ENCODE data around the gene KIAA0232.

KIAA0232 gene

GRCh38 chr4:6929812-6930464 lies 147.4 kb downstream of the KIAA0232 start:
- H3K27ac ChIP-seq (ENCODE audit: poor library complexity, severe bottlenecking) = no peak overlapping the region

GRCh38 chr4:6932475-6932874 lies 149.9 kb downstream of the KIAA0232 start:
- H3K27ac ChIP-seq (ENCODE audit: poor library complexity, severe bottlenecking) = no peak overlapping the region
- no peaks in the 10 kb centered on the region for H3K9me3 ChIP-seq (ENCODE audit: severe bottlenecking)
- ATAC-seq (ENCODE audit: low read depth) (no peak), DNase-seq (ENCODE audit: low spot score) (no peak)
- H3K36me3 ChIP-seq (ENCODE audit: low read depth) = no peaks in the 10 kb centered on the region; the same call in 1 of the 2 replicates
- no peaks in the 10 kb centered on the region for H3K4me1 ChIP-seq (ENCODE audit: insufficient read depth, poor library complexity, severe bottlenecking)
- H3K4me3 ChIP-seq (ENCODE audit: severe bottlenecking) = no peak overlapping the region
- no peak for TF ChIP-seq CTCF (IDR thresholded peaks at IDR 0.05; ENCODE audit: poor library complexity, severe bottlenecking)
- H3K27me3 ChIP-seq (ENCODE audit: insufficient read depth, poor library complexity, severe bottlenecking) = no peaks in the 10 kb centered on the region

More at GRCh38 chr4:6929812-6930464, 147.4 kb downstream of the KIAA0232 start:
- Histone ChIP-seq H3K36me3 (ENCODE audit: low read depth) (no peaks in the 10 kb centered on the region), H3K27me3 (ENCODE audit: insufficient read depth, poor library complexity, severe bottlenecking) (no peaks in the 10 kb centered on the region), H3K4me1 (ENCODE audit: insufficient read depth, poor library complexity, severe bottlenecking) (no peaks in the 10 kb centered on the region), H3K9me3 (ENCODE audit: severe bottlenecking) (no peaks in the 10 kb centered on the region), H3K4me3 (ENCODE audit: severe bottlenecking) (no peak overlapping the region)
- ATAC-seq (ENCODE audit: low read depth) (no peak), DNase-seq (ENCODE audit: low spot score) (no peak)
- no peak for TF ChIP-seq CTCF (IDR thresholded peaks at IDR 0.05; ENCODE audit: poor library complexity, severe bottlenecking)

GRCh38 chr4:6932918-6933317 lies 150.4 kb downstream of the KIAA0232 start:
- H3K36me3 ChIP-seq (ENCODE audit: low read depth) = no peaks in the 10 kb centered on the region; the same call in 1 of the 2 replicates
- H3K27me3 ChIP-seq (ENCODE audit: insufficient read depth, poor library complexity, severe bottlenecking) = no peaks in the 10 kb centered on the region
- H3K4me1 ChIP-seq (ENCODE audit: insufficient read depth, poor library complexity, severe bottlenecking) = no peaks in the 10 kb centered on the region
- no peak overlapping the region for H3K4me3 ChIP-seq (ENCODE audit: severe bottlenecking)
- TF ChIP-seq CTCF (IDR thresholded peaks at IDR 0.05; ENCODE audit: poor library complexity, severe bottlenecking) = no peak
- DNase-seq (ENCODE audit: low spot score) = no peak
- H3K9me3 ChIP-seq (ENCODE audit: severe bottlenecking) = no peaks in the 10 kb centered on the region
- ATAC-seq (ENCODE audit: low read depth) = no peak
- H3K27ac ChIP-seq (ENCODE audit: poor library complexity, severe bottlenecking) = no peak overlapping the region

Measured in RWPE2 (cell line).